A549 (cell line): ENCODE results near the gene LRP5.

Experiments used
- CBX2 ChIP-seq: fragments of 200-600 bp; sonication (generic); IDR thresholded peaks from 2 replicates; pipeline ENCODE4 v1.6.1; 2016; ENCODE audit warnings: low read depth, mild to moderate bottlenecking, borderline replicate concordance
- CEBPB ChIP-seq, 2 experiments: fragments of >200 bp in 1 of 2; sonication (Bioruptor Twin) in 1 of 2; formaldehyde crosslinking in 1 of 2; IDR thresholded peaks; 2 replicates each; pipeline ENCODE4 v1.6.1; 2012 to 2016
- CTCF ChIP-seq: fragments of >200 bp; sonication (Bioruptor Twin); formaldehyde crosslinking; IDR thresholded peaks from 3 replicates; pipeline ENCODE4 v1.5.1; 2016
- ESRRA ChIP-seq: fragments of 150-350 bp; IDR thresholded peaks from 2 replicates; pipeline ENCODE4 v1.6.1; 2014; ENCODE audit warnings: mild to moderate bottlenecking, low read length, borderline replicate concordance
- JUN ChIP-seq, 2 experiments: fragments of >200 bp; sonication (Bioruptor Twin); formaldehyde crosslinking; IDR thresholded peaks; 2 replicates in 1 of 2; 3 replicates in 1 of 2; pipeline ENCODE4 v1.6.1; 2016 to 2017
- MAX ChIP-seq: IDR thresholded peaks from 2 replicates; pipeline ENCODE4 v1.6.1; 2012
- MYC ChIP-seq: IDR thresholded peaks from 2 replicates; pipeline ENCODE4 v1.6.1; 2012; ENCODE audit warnings: mild to moderate bottlenecking, inconsistent platforms, low read length, improper control_type of control experiment, borderline replicate concordance
- PBX3 ChIP-seq: IDR thresholded peaks from 2 replicates; pipeline ENCODE4 v1.6.1; 2012
- POLR2A ChIP-seq: IDR thresholded peaks from 2 replicates; pipeline ENCODE4 v1.6.1; 2012; ENCODE audit warnings: mild to moderate bottlenecking, low read length
- RAD21 ChIP-seq, 2 experiments: fragments of >200 bp in 1 of 2; sonication (Bioruptor Twin) in 1 of 2; formaldehyde crosslinking in 1 of 2; IDR thresholded peaks in 1 of 2; conservative IDR thresholded peaks in 1 of 2; 2 replicates in 1 of 2; 3 replicates in 1 of 2; pipeline ENCODE4 v1.6.1; 2012 to 2018; ENCODE audit warnings: inconsistent platforms in 1 of 2
- TF ChIP-seq, protein P1 (sequence below): fragments of 200-600 bp; sonication (generic); IDR thresholded peaks from 2 replicates; pipeline ENCODE4 v1.6.1; 2016; ENCODE audit warnings: antibody characterized with exemption, mild to moderate bottlenecking, moderate library complexity

DNA sequence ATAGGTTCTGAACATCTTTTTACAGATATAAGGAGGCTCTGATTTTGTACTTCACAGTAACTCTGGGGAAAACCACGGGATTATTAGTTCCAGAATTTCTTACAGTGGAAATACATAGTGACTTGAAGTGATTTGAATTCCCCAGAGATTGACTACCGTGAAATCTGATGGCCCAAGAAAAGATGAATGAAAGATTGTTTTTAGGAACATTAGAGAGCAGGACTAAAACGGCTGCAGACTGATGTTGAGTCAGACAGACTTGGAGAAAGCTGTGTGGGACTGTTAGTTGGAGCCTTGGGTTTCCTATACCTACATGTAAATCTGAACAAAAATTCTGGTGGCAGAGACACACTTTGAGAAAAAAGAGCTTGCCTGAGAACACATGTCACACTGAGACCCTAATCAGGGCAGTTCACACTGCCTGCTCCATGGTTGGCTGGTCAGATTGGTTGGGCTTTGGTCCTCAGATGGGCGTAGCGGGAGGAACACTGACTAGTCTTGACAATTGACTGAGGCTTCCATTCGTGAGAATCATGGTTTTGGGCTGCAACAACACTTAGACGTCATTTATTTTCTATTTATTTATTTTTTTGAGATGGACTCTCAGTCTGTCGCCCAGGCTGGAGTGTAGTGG, 154.9 kb downstream of the LRP5 start:
- TF ChIP-seq POLR2A (no peak), CBX2 (no peak), CTCF (no peak), MYC (no peak), MAX (no peak), PBX3 (no peak), ESRRA (no peak), CEBPB (IDR thresholded peaks at IDR 0.05) (no peak), JUN (IDR thresholded peaks at IDR 0.05) (no peak), RAD21 (conservative IDR thresholded peaks at IDR 0.05 in 1 of 2, IDR thresholded peaks at IDR 0.05 in 1 of 2) (no peak)
- TF ChIP-seq, protein P1, sequence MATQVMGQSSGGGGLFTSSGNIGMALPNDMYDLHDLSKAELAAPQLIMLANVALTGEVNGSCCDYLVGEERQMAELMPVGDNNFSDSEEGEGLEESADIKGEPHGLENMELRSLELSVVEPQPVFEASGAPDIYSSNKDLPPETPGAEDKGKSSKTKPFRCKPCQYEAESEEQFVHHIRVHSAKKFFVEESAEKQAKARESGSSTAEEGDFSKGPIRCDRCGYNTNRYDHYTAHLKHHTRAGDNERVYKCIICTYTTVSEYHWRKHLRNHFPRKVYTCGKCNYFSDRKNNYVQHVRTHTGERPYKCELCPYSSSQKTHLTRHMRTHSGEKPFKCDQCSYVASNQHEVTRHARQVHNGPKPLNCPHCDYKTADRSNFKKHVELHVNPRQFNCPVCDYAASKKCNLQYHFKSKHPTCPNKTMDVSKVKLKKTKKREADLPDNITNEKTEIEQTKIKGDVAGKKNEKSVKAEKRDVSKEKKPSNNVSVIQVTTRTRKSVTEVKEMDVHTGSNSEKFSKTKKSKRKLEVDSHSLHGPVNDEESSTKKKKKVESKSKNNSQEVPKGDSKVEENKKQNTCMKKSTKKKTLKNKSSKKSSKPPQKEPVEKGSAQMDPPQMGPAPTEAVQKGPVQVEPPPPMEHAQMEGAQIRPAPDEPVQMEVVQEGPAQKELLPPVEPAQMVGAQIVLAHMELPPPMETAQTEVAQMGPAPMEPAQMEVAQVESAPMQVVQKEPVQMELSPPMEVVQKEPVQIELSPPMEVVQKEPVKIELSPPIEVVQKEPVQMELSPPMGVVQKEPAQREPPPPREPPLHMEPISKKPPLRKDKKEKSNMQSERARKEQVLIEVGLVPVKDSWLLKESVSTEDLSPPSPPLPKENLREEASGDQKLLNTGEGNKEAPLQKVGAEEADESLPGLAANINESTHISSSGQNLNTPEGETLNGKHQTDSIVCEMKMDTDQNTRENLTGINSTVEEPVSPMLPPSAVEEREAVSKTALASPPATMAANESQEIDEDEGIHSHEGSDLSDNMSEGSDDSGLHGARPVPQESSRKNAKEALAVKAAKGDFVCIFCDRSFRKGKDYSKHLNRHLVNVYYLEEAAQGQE: no peak
